HG03521 (cell line): ENCODE results near the gene MKNK2.
"Not testable (repeated sequence)": the region's sequence is repeated elsewhere in the genome, so short reads cannot be mapped to it uniquely, and the experiment has no call there.

Experiments
- ATAC-seq: cut with Tn5 transposase; IDR thresholded peaks from one replicate; pipeline ENCODE4 v1.9.1; 2021; ENCODE audit warnings: mild to moderate bottlenecking, moderate library complexity; ENCODE audit not compliant: unreplicated experiment

The MKNK2 gene

DNA sequence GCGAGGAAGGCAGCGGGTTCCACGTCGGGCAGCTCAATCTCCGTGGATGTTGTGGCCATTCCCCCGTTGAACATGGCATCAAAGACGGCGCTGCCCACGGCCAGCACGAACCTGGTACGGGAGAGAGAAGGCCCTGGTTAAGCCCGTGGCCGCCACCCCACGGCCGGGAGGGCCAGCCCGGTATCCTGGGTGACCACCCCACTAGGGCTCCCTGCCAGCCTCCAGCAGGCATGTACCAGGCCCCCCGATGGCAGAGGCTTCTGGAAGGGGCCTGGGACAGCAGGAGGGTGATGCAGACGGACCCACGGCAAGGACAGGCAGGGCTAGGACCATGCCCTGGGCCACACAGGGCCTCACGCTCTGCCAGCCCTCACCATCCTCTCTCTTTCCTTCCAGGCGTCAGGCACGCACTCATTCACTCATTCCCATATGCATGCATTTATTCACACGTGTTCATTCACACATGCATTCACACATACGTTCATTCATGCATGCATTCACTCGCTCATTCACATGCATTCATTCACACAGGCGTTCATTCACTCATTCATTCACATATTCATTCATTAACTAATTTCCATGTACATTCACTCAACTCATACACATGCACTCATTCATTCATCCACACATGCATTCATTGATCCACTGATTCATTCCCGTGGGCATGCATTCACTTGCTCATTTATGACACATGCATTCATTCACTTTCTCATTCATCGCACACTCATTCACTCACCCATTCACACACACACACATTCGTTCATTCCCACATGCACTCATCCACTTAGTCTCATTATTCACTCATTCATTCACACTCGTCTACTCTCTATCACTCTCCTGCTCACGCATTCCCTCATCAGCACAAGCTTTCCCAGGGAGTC is 53.5 kb downstream of the MKNK2 start:
- no peak for ATAC-seq

DNA sequence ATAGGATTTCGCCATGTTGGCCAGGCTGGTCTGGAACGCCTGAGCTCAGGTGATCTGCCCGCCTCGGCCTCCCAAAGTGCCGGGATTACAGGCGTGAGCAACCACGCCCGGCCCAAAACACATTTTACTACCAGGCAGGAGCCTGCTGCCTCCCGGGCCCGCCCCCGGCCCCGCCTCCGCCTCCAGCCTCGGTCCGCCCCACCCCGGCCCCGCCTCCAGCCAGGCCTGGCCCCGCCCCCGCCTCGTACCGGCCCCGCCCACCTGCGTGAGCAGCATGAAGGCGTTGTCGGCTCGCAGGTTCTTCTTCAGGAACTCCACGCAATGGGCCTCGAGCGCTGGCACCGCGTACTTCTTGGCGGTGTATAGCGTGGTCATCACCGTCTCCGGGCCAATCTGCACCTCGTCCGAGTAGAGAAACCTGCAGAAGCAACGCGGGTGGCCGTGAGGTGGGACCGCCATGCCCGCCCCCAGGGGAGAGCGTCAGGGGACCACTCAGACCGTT is 58.2 kb downstream of the MKNK2 start:
- ATAC-seq, result no peak

GRCh38 chr19:1991018-1991913 is 59.8 kb downstream of the MKNK2 start:
- no peak for ATAC-seq

DNA sequence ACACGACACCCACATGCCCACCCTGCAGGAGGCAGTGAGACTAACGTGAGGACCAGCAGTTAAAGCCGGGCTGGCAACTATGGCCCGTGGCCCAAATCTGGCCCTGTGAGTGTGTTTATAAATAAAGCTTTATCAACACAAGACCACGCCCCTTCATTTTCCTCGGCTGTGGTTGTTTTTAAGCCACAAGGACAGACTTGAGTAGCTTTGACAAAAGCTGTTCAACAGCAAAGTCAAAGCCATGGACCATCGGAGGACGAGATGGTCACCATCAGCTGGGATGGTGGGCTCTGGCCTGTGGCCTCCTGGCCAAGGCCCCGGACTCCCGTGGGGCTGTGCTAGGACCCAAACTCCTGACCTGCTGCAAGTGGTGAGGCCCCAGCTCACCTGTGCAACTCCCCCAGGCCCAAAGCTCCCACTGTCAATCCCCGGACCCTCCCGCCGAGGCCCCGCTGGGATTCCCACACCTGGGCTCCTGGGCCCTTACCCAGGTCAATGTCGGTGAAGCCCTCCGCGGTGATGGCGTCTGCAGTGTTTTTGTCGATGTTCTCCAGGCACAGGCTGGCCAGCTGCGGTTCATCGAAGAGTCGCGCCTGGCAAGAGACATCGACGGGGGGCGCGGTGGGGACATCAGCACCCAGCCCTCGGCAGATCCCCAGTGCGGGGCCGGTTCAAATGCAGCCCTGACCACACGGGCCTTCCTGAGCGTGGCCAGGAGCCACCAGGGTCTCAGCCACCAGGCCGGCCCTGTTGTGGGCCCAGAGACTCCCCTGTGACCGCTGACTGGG is 60.6 kb downstream of the MKNK2 start:
- no peak for ATAC-seq

- ATAC-seq, result no peak
Measured at GRCh38 chr19:1989513-1990229, 61.4 kb downstream of the MKNK2 start.

DNA sequence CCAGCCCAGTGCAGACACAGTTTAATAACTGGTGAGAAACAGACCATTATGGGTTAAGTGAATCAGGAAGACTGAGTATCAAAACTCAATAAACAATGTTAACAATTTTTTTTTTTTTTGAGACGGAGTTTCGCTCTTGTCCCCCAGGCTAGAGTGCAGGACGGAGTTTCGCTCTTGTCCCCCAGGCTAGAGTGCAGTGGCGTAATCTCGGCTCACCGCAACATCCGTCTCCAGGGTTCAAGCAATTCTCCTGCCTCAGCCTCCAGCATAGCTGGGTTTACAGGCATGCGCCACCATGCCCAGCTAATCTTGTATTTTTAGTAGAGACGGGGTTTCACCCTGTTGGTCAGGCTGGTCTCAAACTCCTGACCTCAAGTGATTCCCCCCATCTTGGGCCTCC is 62.6 kb downstream of the MKNK2 start:
- ATAC-seq, result not testable (repeated sequence)
